Measurements from ENCODE around the gene PRR11.
"Not testable (repeated sequence)": the region's sequence is repeated elsewhere in the genome, so short reads cannot be mapped to it uniquely, and the experiment has no call there.

Gene PRR11

GRCh38 chr17:59223813-59224212, 68.3 kb downstream of the PRR11 start:
- Histone ChIP-seq H2AFZ (ENCODE audit: low read length) (no peak overlapping the region), H3K36me3 (ENCODE audit: insufficient read depth, low read length) (no peaks in the 10 kb centered on the region), H4K20me1 (ENCODE audit: insufficient read depth, low read length, poor library complexity, severe bottlenecking) (no peaks in the 10 kb centered on the region), H3K4me2 (ENCODE audit: low read depth, low read length, poor library complexity, severe bottlenecking) (no peak overlapping the region), H3K9me3 (ENCODE audit: insufficient read depth, low read depth, low read length) (no peaks in the 10 kb centered on the region), H3K4me1 (ENCODE audit: insufficient read depth, low read length, poor library complexity, severe bottlenecking) (peaks cover 8% of the 10 kb centered on the region), H3K27me3 (ENCODE audit: insufficient read depth, low read length, poor library complexity, severe bottlenecking) (no peaks in the 10 kb centered on the region), H3K9me2 (replicated peaks; ENCODE audit: low read depth, low read length) (no peaks in the 10 kb centered on the region), H3F3A (ENCODE audit: low read depth) (no peaks in the 10 kb centered on the region), H3K4me3 (ENCODE audit: low read length, poor library complexity, severe bottlenecking) (no peak overlapping the region), H3K9ac (ENCODE audit: low read depth, low read length, poor library complexity, severe bottlenecking) (no peak overlapping the region), H3K79me2 (ENCODE audit: insufficient read depth, low read length) (no peaks in the 10 kb centered on the region)
- TF ChIP-seq EZH2phosphoT487 (IDR thresholded peaks at IDR 0.05; ENCODE audit: borderline replicate concordance) (no peak), CTCF (conservative IDR thresholded peaks at IDR 0.05; ENCODE audit: low read length) (no peak)

- not testable (repeated sequence) for H4K20me1 ChIP-seq (ENCODE audit: insufficient read depth, low read length, poor library complexity, severe bottlenecking); H3K9me2 ChIP-seq (replicated peaks; ENCODE audit: low read depth, low read length); H3K36me3 ChIP-seq (ENCODE audit: insufficient read depth, low read length); H3K4me3 ChIP-seq (ENCODE audit: low read length, poor library complexity, severe bottlenecking); H3K4me2 ChIP-seq (ENCODE audit: low read depth, low read length, poor library complexity, severe bottlenecking); H3K9ac ChIP-seq (ENCODE audit: low read depth, low read length, poor library complexity, severe bottlenecking); H3F3A ChIP-seq (ENCODE audit: low read depth); H3K9me3 ChIP-seq (ENCODE audit: insufficient read depth, low read depth, low read length); H3K79me2 ChIP-seq (ENCODE audit: insufficient read depth, low read length); H2AFZ ChIP-seq (ENCODE audit: low read length); H3K4me1 ChIP-seq (ENCODE audit: insufficient read depth, low read length, poor library complexity, severe bottlenecking); H3K27me3 ChIP-seq (ENCODE audit: insufficient read depth, low read length, poor library complexity, severe bottlenecking)
These were observed 73.0 kb downstream of the PRR11 start for GRCh38 chr17:59228588-59228987.

- Histone ChIP-seq H3K9me3 (ENCODE audit: insufficient read depth, low read depth, low read length) (no peaks in the 10 kb centered on the region), H3K9me2 (replicated peaks; ENCODE audit: low read depth, low read length) (no peaks in the 10 kb centered on the region), H3K79me2 (ENCODE audit: insufficient read depth, low read length) (no peaks in the 10 kb centered on the region), H3K4me1 (ENCODE audit: insufficient read depth, low read length, poor library complexity, severe bottlenecking) (no peaks in the 10 kb centered on the region), H3K4me3 (ENCODE audit: low read length, poor library complexity, severe bottlenecking) (no peak overlapping the region), H3K36me3 (ENCODE audit: insufficient read depth, low read length) (no peaks in the 10 kb centered on the region), H4K20me1 (ENCODE audit: insufficient read depth, low read length, poor library complexity, severe bottlenecking) (no peaks in the 10 kb centered on the region), H2AFZ (ENCODE audit: low read length) (no peak overlapping the region), H3K4me2 (ENCODE audit: low read depth, low read length, poor library complexity, severe bottlenecking) (no peak overlapping the region), H3K27me3 (ENCODE audit: insufficient read depth, low read length, poor library complexity, severe bottlenecking) (no peaks in the 10 kb centered on the region), H3F3A (ENCODE audit: low read depth) (no peaks in the 10 kb centered on the region), H3K9ac (ENCODE audit: low read depth, low read length, poor library complexity, severe bottlenecking) (no peak overlapping the region)
- no peak for TF ChIP-seq EZH2phosphoT487 (IDR thresholded peaks at IDR 0.05; ENCODE audit: borderline replicate concordance)
- no peak for TF ChIP-seq CTCF (conservative IDR thresholded peaks at IDR 0.05; ENCODE audit: low read length)
These were observed 75.2 kb downstream of the PRR11 start for GRCh38 chr17:59230764-59231163.

GRCh38 chr17:59234631-59235030, 79.1 kb downstream of the PRR11 start:
- peak overlapping the region; percentile 46; the same call in 1 of the 2 replicates for H2AFZ ChIP-seq (ENCODE audit: low read length)
- H3K36me3 ChIP-seq (ENCODE audit: insufficient read depth, low read length) = no peaks in the 10 kb centered on the region
- no peak overlapping the region for H3K9ac ChIP-seq (ENCODE audit: low read depth, low read length, poor library complexity, severe bottlenecking)
- H4K20me1 ChIP-seq (ENCODE audit: insufficient read depth, low read length, poor library complexity, severe bottlenecking) = no peaks in the 10 kb centered on the region
- no peaks in the 10 kb centered on the region for H3K9me3 ChIP-seq (ENCODE audit: insufficient read depth, low read depth, low read length)
- no peaks in the 10 kb centered on the region for H3K4me1 ChIP-seq (ENCODE audit: insufficient read depth, low read length, poor library complexity, severe bottlenecking)
- H3K79me2 ChIP-seq (ENCODE audit: insufficient read depth, low read length) = no peaks in the 10 kb centered on the region
- TF ChIP-seq CTCF (conservative IDR thresholded peaks at IDR 0.05; ENCODE audit: low read length) (no peak), EZH2phosphoT487 (IDR thresholded peaks at IDR 0.05; ENCODE audit: borderline replicate concordance) (no peak)
- no peaks in the 10 kb centered on the region for H3F3A ChIP-seq (ENCODE audit: low read depth)
- no peaks in the 10 kb centered on the region for H3K27me3 ChIP-seq (ENCODE audit: insufficient read depth, low read length, poor library complexity, severe bottlenecking)
- H3K4me3 ChIP-seq (ENCODE audit: low read length, poor library complexity, severe bottlenecking) = peak overlapping the region; percentile 37
- no peaks in the 10 kb centered on the region for H3K9me2 ChIP-seq (replicated peaks; ENCODE audit: low read depth, low read length)
- peak overlapping the region; percentile 42 for H3K4me2 ChIP-seq (ENCODE audit: low read depth, low read length, poor library complexity, severe bottlenecking)

All from Loucy (cell line).